Measurements from ENCODE around the gene DNAH2. TPM values are rescaled to one million over a fixed set of nuclear protein-coding genes. Genes with fewer than 3 reads are reported as not detected.

The DNAH2 gene
- polyA plus RNA-seq, 1 donor from 2014 or later, result 2.0 TPM

- Histone ChIP-seq H3K9me3 (ENCODE audit: low read length) (no peaks in the 10 kb centered on the region), H4K20me1 (ENCODE audit: insufficient read depth) (no peaks in the 10 kb centered on the region), H3K79me2 (replicated peaks; ENCODE audit: insufficient read depth, low read length) (peaks cover 43% of the 10 kb centered on the region), H3K9ac (ENCODE audit: low read length) (peak overlapping the region; percentile 98), H3K4me2 (ENCODE audit: low read length) (peak overlapping the region; percentile 79), H3K36me3 (ENCODE audit: insufficient read depth, low read length) (no peaks in the 10 kb centered on the region), H3K27me3 (ENCODE audit: insufficient read depth, low read depth, low read length) (no peaks in the 10 kb centered on the region), H3K4me3 (ENCODE audit: low read length) (peak overlapping the region; percentile 96), H3K9me2 (ENCODE audit: insufficient read depth, low read length) (no peaks in the 10 kb centered on the region), H3F3A (ENCODE audit: insufficient read depth, low read length, poor library complexity, severe bottlenecking) (peaks cover 5% of the 10 kb centered on the region), H2AFZ (ENCODE audit: low read depth, low read length) (peak overlapping the region; percentile 41), H3K27ac (ENCODE audit: low read length) (peak overlapping the region; percentile 100)
- TF ChIP-seq REST (IDR thresholded peaks at IDR 0.05; ENCODE audit: borderline replicate concordance) (peak; percentile 93), MXI1 (conservative IDR thresholded peaks at IDR 0.05; ENCODE audit: poor library complexity, severe bottlenecking) (no peak), SMC3 (conservative IDR thresholded peaks at IDR 0.05; ENCODE audit: poor library complexity) (no peak), CTCF (IDR thresholded peaks at IDR 0.05; ENCODE audit: poor library complexity, severe bottlenecking) (no peak), EZH2 (IDR thresholded peaks at IDR 0.05; ENCODE audit: borderline replicate concordance, insufficient read depth, low read length, poor library complexity, severe bottlenecking) (no peak), RAD21 (conservative IDR thresholded peaks at IDR 0.05) (peak; percentile 19), POLR2AphosphoS5 (IDR thresholded peaks at IDR 0.05) (peak; percentile 99), EP300 (conservative IDR thresholded peaks at IDR 0.05; ENCODE audit: poor library complexity, severe bottlenecking) (peak; percentile 23), TAF1 (IDR thresholded peaks at IDR 0.05; ENCODE audit: low read depth) (peak; percentile 81)
These were observed 31.1 kb upstream of the DNAH2 start for GRCh38 chr17:7686222-7687071.

GRCh38 chr17:7687072-7687907 lies 30.3 kb upstream of the DNAH2 start, which contains the start of gene TP53:
Gene TP53 (minus strand): TSS chr17:7687490. CDS start chr17:7676594, 10,896 bp downstream.
- peaks cover 43% of the 10 kb centered on the region for H3K79me2 ChIP-seq (replicated peaks; ENCODE audit: insufficient read depth, low read length)
- peak within 1 kb of the TSS; percentile 51 for H2AFZ ChIP-seq (ENCODE audit: low read depth, low read length)
- H4K20me1 ChIP-seq (ENCODE audit: insufficient read depth), result no peaks in the 10 kb centered on the region
- H3K4me2 ChIP-seq (ENCODE audit: low read length), result peak within 1 kb of the TSS; percentile 94
- no peaks in the 10 kb centered on the region for H3K9me2 ChIP-seq (ENCODE audit: insufficient read depth, low read length)
- peak within 1 kb of the TSS; percentile 100 for H3K27ac ChIP-seq (ENCODE audit: low read length)
- H3K9ac ChIP-seq (ENCODE audit: low read length), result peak within 1 kb of the TSS; percentile 98
- H3F3A ChIP-seq (ENCODE audit: insufficient read depth, low read length, poor library complexity, severe bottlenecking), result peaks cover 5% of the 10 kb centered on the region
- no peak for TF ChIP-seq SMC3 (conservative IDR thresholded peaks at IDR 0.05; ENCODE audit: poor library complexity)
- no peak for TF ChIP-seq EP300 (conservative IDR thresholded peaks at IDR 0.05; ENCODE audit: poor library complexity, severe bottlenecking)
- TF ChIP-seq EZH2 (IDR thresholded peaks at IDR 0.05; ENCODE audit: borderline replicate concordance, insufficient read depth, low read length, poor library complexity, severe bottlenecking), result no peak
- TF ChIP-seq POLR2AphosphoS5 (IDR thresholded peaks at IDR 0.05), result peak; percentile 80
- peak; percentile 89 for TF ChIP-seq REST (IDR thresholded peaks at IDR 0.05; ENCODE audit: borderline replicate concordance)
- no peak for TF ChIP-seq RAD21 (conservative IDR thresholded peaks at IDR 0.05)
- TF ChIP-seq CTCF (IDR thresholded peaks at IDR 0.05; ENCODE audit: poor library complexity, severe bottlenecking), result no peak
- peak; percentile 95 for TF ChIP-seq MXI1 (conservative IDR thresholded peaks at IDR 0.05; ENCODE audit: poor library complexity, severe bottlenecking)
- TF ChIP-seq TAF1 (IDR thresholded peaks at IDR 0.05; ENCODE audit: low read depth), result peak; percentile 89
- H3K36me3 ChIP-seq (ENCODE audit: insufficient read depth, low read length), result no peaks in the 10 kb centered on the region
- no peaks in the 10 kb centered on the region for H3K27me3 ChIP-seq (ENCODE audit: insufficient read depth, low read depth, low read length)
- peak within 1 kb of the TSS; percentile 96 for H3K4me3 ChIP-seq (ENCODE audit: low read length)
- H3K9me3 ChIP-seq (ENCODE audit: low read length), result no peaks in the 10 kb centered on the region
